HepG2 (cell line): ENCODE data around the gene SMARCB1. TPM values are rescaled to one million over a fixed set of nuclear protein-coding genes. Genes with fewer than 3 reads are reported as not detected.

Source experiments
- HNRNPUL1 ChIP-seq: fragments of 200-400 bp; formaldehyde crosslinking; IDR thresholded peaks from 2 replicates; pipeline ENCODE4 v1.6.1; 2017; ENCODE audit warnings: low read depth, mild to moderate bottlenecking, low read length, moderate library complexity
- MAF1 ChIP-seq: sonication (generic); formaldehyde crosslinking; IDR thresholded peaks from 2 replicates; pipeline ENCODE4 v1.5.0; 2020; ENCODE audit warnings: missing genetic modification reagents, borderline replicate concordance
- MNT ChIP-seq: fragments of 450-650 bp; IDR thresholded peaks from 2 replicates; pipeline ENCODE4 v1.6.1; 2016
- PHF21A ChIP-seq: sonication (generic); formaldehyde crosslinking; IDR thresholded peaks from 2 replicates; pipeline ENCODE4 v1.5.0; 2020; ENCODE audit warnings: mild to moderate bottlenecking, missing genetic modification reagents
- PHF8 ChIP-seq: sonication (generic); formaldehyde crosslinking; IDR thresholded peaks from 2 replicates; pipeline ENCODE4 v1.5.0; 2020; ENCODE audit warnings: missing genetic modification reagents
- PLSCR1 ChIP-seq: sonication (generic); formaldehyde crosslinking; IDR thresholded peaks from 2 replicates; pipeline ENCODE4 v1.5.0; 2020; ENCODE audit warnings: missing genetic modification reagents, mild to moderate bottlenecking, borderline replicate concordance
- PRMT3 ChIP-seq: sonication (generic); formaldehyde crosslinking; IDR thresholded peaks from 2 replicates; pipeline ENCODE4 v1.8.1; 2022; ENCODE audit warnings: low read depth, mild to moderate bottlenecking, moderate library complexity, missing genetic modification reagents, borderline replicate concordance
- REPIN1 ChIP-seq: sonication (generic); formaldehyde crosslinking; IDR thresholded peaks from 2 replicates; pipeline ENCODE4 v1.8.0; 2022; ENCODE audit warnings: missing genetic modification reagents, low read depth, mild to moderate bottlenecking, borderline replicate concordance
- TRAFD1 ChIP-seq: sonication (generic); formaldehyde crosslinking; IDR thresholded peaks from 2 replicates; pipeline ENCODE4 v1.5.1; 2020; ENCODE audit warnings: missing genetic modification reagents, mild to moderate bottlenecking, borderline replicate concordance
- ZBTB46 ChIP-seq: sonication (generic); formaldehyde crosslinking; IDR thresholded peaks from 2 replicates; pipeline ENCODE4 v1.4.0; 2020; ENCODE audit warnings: mild to moderate bottlenecking, missing genetic modification reagents, borderline replicate concordance
- ZBTB49 ChIP-seq: sonication (generic); formaldehyde crosslinking; IDR thresholded peaks from 2 replicates; pipeline ENCODE4 v1.4.0; 2020; ENCODE audit warnings: missing genetic modification reagents, borderline replicate concordance
- ZC3H4 ChIP-seq: sonication (generic); formaldehyde crosslinking; IDR thresholded peaks from 2 replicates; pipeline ENCODE4 v1.4.0; 2020; ENCODE audit warnings: missing genetic modification reagents, borderline replicate concordance
- ZNF451 ChIP-seq: sonication (generic); formaldehyde crosslinking; IDR thresholded peaks from 2 replicates; pipeline ENCODE4 v1.5.0; 2020; ENCODE audit warnings: mild to moderate bottlenecking, missing genetic modification reagents
- ZNF543 ChIP-seq: sonication (generic); formaldehyde crosslinking; IDR thresholded peaks from 2 replicates; pipeline ENCODE4 v1.4.0; 2020; ENCODE audit warnings: mild to moderate bottlenecking, missing genetic modification reagents
- ZNF550 ChIP-seq: sonication (generic); formaldehyde crosslinking; IDR thresholded peaks from 2 replicates; pipeline ENCODE4 v1.4.0; 2020; ENCODE audit warnings: mild to moderate bottlenecking, missing genetic modification reagents, borderline replicate concordance
- ZNF556 ChIP-seq: sonication (generic); formaldehyde crosslinking; IDR thresholded peaks from 2 replicates; pipeline ENCODE4 v1.4.0; 2020; ENCODE audit warnings: mild to moderate bottlenecking, missing genetic modification reagents, borderline replicate concordance
- ZNF572 ChIP-seq: sonication (generic); formaldehyde crosslinking; IDR thresholded peaks from 2 replicates; pipeline ENCODE4 v1.5.1; 2020; ENCODE audit warnings: mild to moderate bottlenecking, missing genetic modification reagents
- ZNF577 ChIP-seq: sonication (generic); formaldehyde crosslinking; IDR thresholded peaks from 2 replicates; pipeline ENCODE4 v1.4.0; 2020; ENCODE audit warnings: mild to moderate bottlenecking, low read depth, missing genetic modification reagents, borderline replicate concordance
- ZNF724P ChIP-seq: sonication (generic); formaldehyde crosslinking; IDR thresholded peaks from 2 replicates; pipeline ENCODE4 v1.8.0; 2022; ENCODE audit warnings: missing genetic modification reagents, borderline replicate concordance
- ZNF883 ChIP-seq: sonication (generic); formaldehyde crosslinking; IDR thresholded peaks from 2 replicates; pipeline ENCODE4 v1.5.1; 2020; ENCODE audit warnings: mild to moderate bottlenecking, missing genetic modification reagents; ENCODE audit errors: not compliant biosample characterization
- polyA plus RNA-seq, 8 experiments: library from polyadenylated mRNA; depleted of rRNA in 3 of 8; stranded (reverse) in 7 of 8; unstranded in 1 of 8; fragments of >200 nt; fragmentation: Illumina TruSeq in 4 of 8; extraction: Trizol in 4 of 8; gene quantifications; 2 replicates each; pipeline versions ENCODE4 v1.2.1 to v1.2.3, GENCODE V29; 2011 to 2016; ENCODE audit warnings: low read depth in 4 of 8, missing spikeins in 1 of 8, mixed read lengths in 1 of 8; ENCODE audit not compliant: insufficient read depth in 1 of 8
- total RNA-seq, 5 experiments: library from RNA; depleted of rRNA; stranded (reverse); fragments of >200 nt; fragmentation: Illumina TruSeq; extraction: Trizol; gene quantifications; 2 replicates each; pipeline ENCODE4 v1.2.3, GENCODE V29; 2016; ENCODE audit warnings: low read depth in 1 of 5

The SMARCB1 gene
- total and polyA plus RNA-seq, 2 of the 13 experiments (the other 11 are each of a cell fraction or from before 2014, with no cell fraction given) = 74.0 to 166 TPM

- TF ChIP-seq PLSCR1 (CRISPR knock-in tag) (no peak), PRMT3 (CRISPR knock-in tag) (no peak), ZNF556 (no peak), ZNF577 (CRISPR knock-in tag) (no peak), ZBTB46 (CRISPR knock-in tag) (no peak), ZNF724P (CRISPR knock-in tag) (no peak), HNRNPUL1 (no peak), ZBTB49 (CRISPR knock-in tag) (no peak), TRAFD1 (no peak), PHF21A (CRISPR knock-in tag) (no peak), ZNF572 (no peak), ZNF543 (CRISPR knock-in tag) (peak; percentile 99), MNT (no peak), PHF8 (CRISPR knock-in tag) (no peak), ZNF883 (no peak), ZNF451 (no peak), ZC3H4 (no peak), REPIN1 (CRISPR knock-in tag) (no peak), ZNF550 (CRISPR knock-in tag) (no peak), MAF1 (CRISPR knock-in tag) (no peak)
Measured at GRCh38 chr22:23764899-23765881, 21.6 kb upstream of the SMARCB1 start (continued).
